SK-N-SH (cell line): Measurements from ENCODE around the gene PHKG2. TPM values are rescaled to one million over a fixed set of nuclear protein-coding genes. Genes with fewer than 3 reads are reported as not detected.

Experiments used
- CTCF ChIA-PET: fragments of 300-600, 350-600 bp; formaldehyde crosslinking; extraction: SDS; loops from one replicate; lab custom pipeline; 2021; lab: Yijun Ruan, JAX
- POLR2A ChIA-PET: fragments of 350-600 bp; sonication (Branson Sonifier 250); formaldehyde crosslinking; extraction: SDS; loops from one replicate; lab custom pipeline; 2020; ENCODE audit warnings: antibody characterized with exemption, inconsistent platforms; lab: Yijun Ruan, JAX
- DNase-seq: peaks from one replicate; pipeline ENCODE4 v3.0.0; 2012
- H2AFZ ChIP-seq: fragments of 200-600 bp; sonication (generic); 2 replicates; pipeline ENCODE4 v1.8.1; 2016; ENCODE audit warnings: antibody characterized with exemption, mild to moderate bottlenecking, low read depth
- H3F3A ChIP-seq: fragments of 200-600 bp; sonication (generic); replicated peaks from 2 replicates; pipeline ENCODE3; 2016; ENCODE audit warnings: antibody characterized with exemption, mild to moderate bottlenecking; ENCODE audit not compliant: insufficient read depth
- H3K27ac ChIP-seq, 2 experiments: fragments of 200-500 bp in 1 of 2; fragments of 200-600 bp in 1 of 2; sonication (Bioruptor generic) in 1 of 2; sonication (generic), shearing (Covaris generic) in 1 of 2; 2 replicates each; pipeline versions ENCODE4 v1.5.1 to v1.6.1; 2014 to 2016; ENCODE audit warnings: low read depth in 2 of 2, inconsistent platforms in 1 of 2, low read length in 1 of 2, mild to moderate bottlenecking in 1 of 2, mixed read lengths in 1 of 2
- H3K27me3 ChIP-seq: fragments of 200-600 bp; sonication (generic), shearing (Covaris generic); 2 replicates; pipeline ENCODE4 v1.6.1; 2016; ENCODE audit warnings: mixed run types; ENCODE audit not compliant: insufficient read depth
- H3K36me3 ChIP-seq, 2 experiments: fragments of 200-500 bp in 1 of 2; fragments of 200-600 bp in 1 of 2; sonication (Bioruptor generic) in 1 of 2; sonication (generic) in 1 of 2; replicated peaks in 1 of 2; 2 replicates each; pipeline versions ENCODE3 to v1.5.1; 2014 to 2016; ENCODE audit warnings: low read length in 1 of 2, mild to moderate bottlenecking in 1 of 2; ENCODE audit not compliant: insufficient read depth in 2 of 2, control insufficient read depth in 1 of 2
- H3K4me1 ChIP-seq, 2 experiments: fragments of 200-500 bp in 1 of 2; fragments of 200-600 bp in 1 of 2; sonication (Bioruptor generic) in 1 of 2; sonication (generic), shearing (Covaris generic) in 1 of 2; 2 replicates each; pipeline versions ENCODE4 v1.5.1 to v1.6.1; 2014 to 2016; ENCODE audit warnings: low read depth in 1 of 2, low read length in 1 of 2, mixed run types in 1 of 2; ENCODE audit not compliant: insufficient read depth in 2 of 2, control insufficient read depth in 1 of 2
- H3K4me2 ChIP-seq: fragments of 200-600 bp; sonication (generic), shearing (Covaris generic); 2 replicates; pipeline ENCODE4 v1.6.1; 2017; ENCODE audit warnings: mixed run types
- H3K4me3 ChIP-seq, 2 experiments: fragments of 200-500 bp in 1 of 2; fragments of 200-600 bp in 1 of 2; sonication (Bioruptor generic) in 1 of 2; sonication (generic), shearing (Covaris generic) in 1 of 2; 2 replicates each; pipeline versions ENCODE4 v1.5.1 to v1.8.1; 2014 to 2016; ENCODE audit warnings: low read depth in 2 of 2, inconsistent platforms in 1 of 2, low read length in 1 of 2, mild to moderate bottlenecking in 1 of 2, mixed read lengths in 1 of 2, moderate library complexity in 1 of 2
- H3K79me2 ChIP-seq: fragments of 200-600 bp; sonication (generic); 2 replicates; pipeline ENCODE4 v1.8.1; 2017; ENCODE audit warnings: mild to moderate bottlenecking; ENCODE audit not compliant: insufficient read depth
- H3K9ac ChIP-seq: fragments of 200-600 bp; sonication (generic); 2 replicates; pipeline ENCODE4 v1.6.1; 2017; ENCODE audit warnings: mixed run types
- H3K9me2 ChIP-seq: fragments of 200-600 bp; sonication (generic); 2 replicates; pipeline ENCODE4 v1.6.1; 2017; ENCODE audit warnings: mixed run types
- H3K9me3 ChIP-seq: fragments of 200-600 bp; sonication (generic); 2 replicates; pipeline ENCODE4 v1.6.1; 2017; ENCODE audit warnings: mixed run types, mild to moderate bottlenecking, moderate library complexity
- H4K20me1 ChIP-seq: fragments of 200-600 bp; sonication (generic); 2 replicates; pipeline ENCODE4 v1.6.1; 2017; ENCODE audit warnings: mild to moderate bottlenecking, mixed run types; ENCODE audit not compliant: insufficient read depth
- CHD2 ChIP-seq: fragments of 150-350 bp; IDR thresholded peaks from 2 replicates; pipeline ENCODE4 v1.6.1; 2018; ENCODE audit warnings: low read length; ENCODE audit not compliant: partially characterized antibody
- EZH2phosphoT487 ChIP-seq: fragments of 200-600 bp; sonication (generic); IDR thresholded peaks from 2 replicates; pipeline ENCODE4 v1.6.1; 2017; ENCODE audit warnings: low read depth, mixed run types, mild to moderate bottlenecking, antibody characterized with exemption, moderate library complexity, borderline replicate concordance
- FOXJ3 ChIP-seq: sonication (generic); formaldehyde crosslinking; IDR thresholded peaks from 2 replicates; pipeline ENCODE4 v1.5.1; 2020; ENCODE audit warnings: mild to moderate bottlenecking, missing genetic modification reagents
- GATA2 ChIP-seq: sonication (generic); formaldehyde crosslinking; IDR thresholded peaks from 2 replicates; pipeline ENCODE4 v1.5.0; 2020; ENCODE audit warnings: mild to moderate bottlenecking, missing genetic modification reagents
- MAX ChIP-seq: IDR thresholded peaks from 2 replicates; pipeline ENCODE4 v1.4.0; 2012; ENCODE audit warnings: low read depth
- MXI1 ChIP-seq: IDR thresholded peaks from 2 replicates; pipeline ENCODE4 v1.6.1; 2012; ENCODE audit warnings: mild to moderate bottlenecking, low read depth, low read length, improper control_type of control experiment
- NFIC ChIP-seq: IDR thresholded peaks from 2 replicates; pipeline ENCODE4 v1.4.0; 2012; ENCODE audit warnings: borderline replicate concordance
- POLR2AphosphoS5 ChIP-seq: IDR thresholded peaks from 2 replicates; pipeline ENCODE4 v1.6.1; 2012; ENCODE audit warnings: low read depth, low read length
- RCOR1 ChIP-seq: fragments of 150-350 bp; IDR thresholded peaks from 2 replicates; pipeline ENCODE4 v1.6.1; 2017; ENCODE audit warnings: antibody characterized with exemption, low read length
- RFX5 ChIP-seq: IDR thresholded peaks from 2 replicates; pipeline ENCODE4 v1.6.1; 2012; ENCODE audit warnings: mild to moderate bottlenecking, improper control_type of control experiment, low read length
- RXRA ChIP-seq: IDR thresholded peaks from 2 replicates; pipeline ENCODE4 v1.4.0; 2012; ENCODE audit warnings: low read depth, mild to moderate bottlenecking, borderline replicate concordance
- SMC3 ChIP-seq: IDR thresholded peaks from 2 replicates; pipeline ENCODE4 v1.6.1; 2012; ENCODE audit warnings: low read depth, low read length, improper control_type of control experiment
- TAF1 ChIP-seq: IDR thresholded peaks from 2 replicates; pipeline ENCODE4 v1.6.1; 2012; ENCODE audit warnings: low read depth, mild to moderate bottlenecking, low read length, moderate library complexity, borderline replicate concordance
- TCF12 ChIP-seq: IDR thresholded peaks from 2 replicates; pipeline ENCODE4 v1.4.0; 2012
- TEAD4 ChIP-seq: IDR thresholded peaks from 2 replicates; pipeline ENCODE4 v1.4.0; 2012; ENCODE audit warnings: mild to moderate bottlenecking, borderline replicate concordance; ENCODE audit not compliant: insufficient read depth
- YY1 ChIP-seq: IDR thresholded peaks from 2 replicates; pipeline ENCODE4 v1.4.0; 2012; ENCODE audit warnings: low read depth, mild to moderate bottlenecking
- WGBS: methylation state at CpG from one replicate; pipeline ENCODE4 v1.1.6; 2017; ENCODE audit warnings: low lambda C conversion rate; 5-methylcytosine and 5-hydroxymethylcytosine counted together
- polyA plus RNA-seq, 3 experiments: library from polyadenylated mRNA; depleted of rRNA; stranded (reverse); fragments of >200 nt; gene quantifications; 2 replicates each; pipeline ENCODE4 v1.2.3, GENCODE V29; 2012
- TF ChIP-seq, protein P1 (sequence below): IDR thresholded peaks from 2 replicates; pipeline ENCODE4 v1.4.0; 2012; ENCODE audit warnings: low read depth, borderline replicate concordance
- TF ChIP-seq, protein P2 (sequence below): IDR thresholded peaks from 2 replicates; pipeline ENCODE4 v1.4.0; 2012; ENCODE audit warnings: low read depth, borderline replicate concordance
- TF ChIP-seq, protein P3 (sequence below): fragments of 150-350 bp; IDR thresholded peaks from 2 replicates; pipeline ENCODE4 v1.6.1; 2017; ENCODE audit warnings: antibody characterized with exemption, low read length, low read depth, borderline replicate concordance
- TF ChIP-seq, protein P4 (sequence below): IDR thresholded peaks from 2 replicates; pipeline ENCODE4 v1.6.1; 2012; ENCODE audit warnings: mild to moderate bottlenecking, low read depth, low read length, moderate library complexity
- TF ChIP-seq, protein P5 (sequence below): fragments of 150-350 bp; IDR thresholded peaks from 2 replicates; pipeline ENCODE4 v1.6.1; 2016; ENCODE audit warnings: mild to moderate bottlenecking, low read depth, low read length

Gene PHKG2
- polyA plus RNA-seq, 1 of the 3 experiments (the other 2 are of a cell fraction), result 45.8 TPM

- TF ChIP-seq RXRA (no peak), GATA2 (CRISPR knock-in tag) (no peak), RFX5 (no peak), CHD2 (no peak)
Observed at GRCh38 chr16:30775131-30775391, 26.8 kb downstream of the PHKG2 start (continued).

GRCh38 chr16:30775392-30776188 is 27.4 kb downstream of the PHKG2 start:
- ChIA-PET POLR2A (interaction anchor here (1.1 to 1.8 kb wide), 7 partner anchors 11 to 147 kb away, joined by 3 to 10 read pairs (median 5); partner anchors contain the start of genes PHKG2 and ZNF629), CTCF (interaction anchor here (0.8 to 1.5 kb wide), 4 partner anchors 11 to 166 kb away, joined by 3 to 4 read pairs (median 3); no protein-coding TSS in a partner anchor)
- H3K79me2 ChIP-seq, result 0 out of 2 replicates have a peak, but pooled peaks cover 14% of the 10 kb centered on the region
- H3K27ac ChIP-seq, result peak overlapping the region; percentile 72 to 89
- H4K20me1 ChIP-seq, result no peaks in the 10 kb centered on the region
- H3K9me3 ChIP-seq, result no peaks in the 10 kb centered on the region
- H3K27me3 ChIP-seq, result no peaks in the 10 kb centered on the region
- H3K9me2 ChIP-seq, result no peaks in the 10 kb centered on the region
- no peak overlapping the region for H2AFZ ChIP-seq
- peak overlapping the region; percentile 89 for H3K9ac ChIP-seq
- peaks cover 32% of the 10 kb centered on the region for H3F3A ChIP-seq
- peaks cover 13 to 36% of the 10 kb centered on the region in 2 experiments for H3K36me3 ChIP-seq
- DNase-seq, result peak; percentile 96
- peak overlapping the region; percentile 99 for H3K4me2 ChIP-seq
- WGBS, result 2% methylated on average over 20 of the region's 81 CpGs
- peak overlapping the region; percentile 67 to 84 for H3K4me3 ChIP-seq
- H3K4me1 ChIP-seq, result peaks cover 12 to 29% of the 10 kb centered on the region in 2 experiments; a peak in 3 of 4 replicates
- TF ChIP-seq, protein P1, sequence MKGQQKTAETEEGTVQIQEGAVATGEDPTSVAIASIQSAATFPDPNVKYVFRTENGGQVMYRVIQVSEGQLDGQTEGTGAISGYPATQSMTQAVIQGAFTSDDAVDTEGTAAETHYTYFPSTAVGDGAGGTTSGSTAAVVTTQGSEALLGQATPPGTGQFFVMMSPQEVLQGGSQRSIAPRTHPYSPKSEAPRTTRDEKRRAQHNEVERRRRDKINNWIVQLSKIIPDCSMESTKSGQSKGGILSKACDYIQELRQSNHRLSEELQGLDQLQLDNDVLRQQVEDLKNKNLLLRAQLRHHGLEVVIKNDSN, result no peak; the same call in 1 of the 2 replicates
- TF ChIP-seq, protein P2, sequence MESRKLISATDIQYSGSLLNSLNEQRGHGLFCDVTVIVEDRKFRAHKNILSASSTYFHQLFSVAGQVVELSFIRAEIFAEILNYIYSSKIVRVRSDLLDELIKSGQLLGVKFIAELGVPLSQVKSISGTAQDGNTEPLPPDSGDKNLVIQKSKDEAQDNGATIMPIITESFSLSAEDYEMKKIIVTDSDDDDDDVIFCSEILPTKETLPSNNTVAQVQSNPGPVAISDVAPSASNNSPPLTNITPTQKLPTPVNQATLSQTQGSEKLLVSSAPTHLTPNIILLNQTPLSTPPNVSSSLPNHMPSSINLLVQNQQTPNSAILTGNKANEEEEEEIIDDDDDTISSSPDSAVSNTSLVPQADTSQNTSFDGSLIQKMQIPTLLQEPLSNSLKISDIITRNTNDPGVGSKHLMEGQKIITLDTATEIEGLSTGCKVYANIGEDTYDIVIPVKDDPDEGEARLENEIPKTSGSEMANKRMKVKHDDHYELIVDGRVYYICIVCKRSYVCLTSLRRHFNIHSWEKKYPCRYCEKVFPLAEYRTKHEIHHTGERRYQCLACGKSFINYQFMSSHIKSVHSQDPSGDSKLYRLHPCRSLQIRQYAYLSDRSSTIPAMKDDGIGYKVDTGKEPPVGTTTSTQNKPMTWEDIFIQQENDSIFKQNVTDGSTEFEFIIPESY, result peak; percentile 49; the same call in 1 of the 2 replicates
- TF ChIP-seq EZH2phosphoT487, result no peak
- TF ChIP-seq SMC3, result no peak
- no peak for TF ChIP-seq TCF12
- TF ChIP-seq RFX5, result no peak
- TF ChIP-seq RCOR1, result no peak
- TF ChIP-seq MAX, result peak; percentile 92
- peak; percentile 33; the same call in 1 of the 2 replicates for TF ChIP-seq TEAD4
- TF ChIP-seq TAF1, result peak; percentile 54; the same call in 1 of the 2 replicates
- no peak for TF ChIP-seq FOXJ3
- TF ChIP-seq YY1, result peak; percentile 77; the same call in 1 of the 2 replicates
- TF ChIP-seq, protein P3, sequence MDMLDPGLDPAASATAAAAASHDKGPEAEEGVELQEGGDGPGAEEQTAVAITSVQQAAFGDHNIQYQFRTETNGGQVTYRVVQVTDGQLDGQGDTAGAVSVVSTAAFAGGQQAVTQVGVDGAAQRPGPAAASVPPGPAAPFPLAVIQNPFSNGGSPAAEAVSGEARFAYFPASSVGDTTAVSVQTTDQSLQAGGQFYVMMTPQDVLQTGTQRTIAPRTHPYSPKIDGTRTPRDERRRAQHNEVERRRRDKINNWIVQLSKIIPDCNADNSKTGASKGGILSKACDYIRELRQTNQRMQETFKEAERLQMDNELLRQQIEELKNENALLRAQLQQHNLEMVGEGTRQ, result no peak
- TF ChIP-seq, protein P4, sequence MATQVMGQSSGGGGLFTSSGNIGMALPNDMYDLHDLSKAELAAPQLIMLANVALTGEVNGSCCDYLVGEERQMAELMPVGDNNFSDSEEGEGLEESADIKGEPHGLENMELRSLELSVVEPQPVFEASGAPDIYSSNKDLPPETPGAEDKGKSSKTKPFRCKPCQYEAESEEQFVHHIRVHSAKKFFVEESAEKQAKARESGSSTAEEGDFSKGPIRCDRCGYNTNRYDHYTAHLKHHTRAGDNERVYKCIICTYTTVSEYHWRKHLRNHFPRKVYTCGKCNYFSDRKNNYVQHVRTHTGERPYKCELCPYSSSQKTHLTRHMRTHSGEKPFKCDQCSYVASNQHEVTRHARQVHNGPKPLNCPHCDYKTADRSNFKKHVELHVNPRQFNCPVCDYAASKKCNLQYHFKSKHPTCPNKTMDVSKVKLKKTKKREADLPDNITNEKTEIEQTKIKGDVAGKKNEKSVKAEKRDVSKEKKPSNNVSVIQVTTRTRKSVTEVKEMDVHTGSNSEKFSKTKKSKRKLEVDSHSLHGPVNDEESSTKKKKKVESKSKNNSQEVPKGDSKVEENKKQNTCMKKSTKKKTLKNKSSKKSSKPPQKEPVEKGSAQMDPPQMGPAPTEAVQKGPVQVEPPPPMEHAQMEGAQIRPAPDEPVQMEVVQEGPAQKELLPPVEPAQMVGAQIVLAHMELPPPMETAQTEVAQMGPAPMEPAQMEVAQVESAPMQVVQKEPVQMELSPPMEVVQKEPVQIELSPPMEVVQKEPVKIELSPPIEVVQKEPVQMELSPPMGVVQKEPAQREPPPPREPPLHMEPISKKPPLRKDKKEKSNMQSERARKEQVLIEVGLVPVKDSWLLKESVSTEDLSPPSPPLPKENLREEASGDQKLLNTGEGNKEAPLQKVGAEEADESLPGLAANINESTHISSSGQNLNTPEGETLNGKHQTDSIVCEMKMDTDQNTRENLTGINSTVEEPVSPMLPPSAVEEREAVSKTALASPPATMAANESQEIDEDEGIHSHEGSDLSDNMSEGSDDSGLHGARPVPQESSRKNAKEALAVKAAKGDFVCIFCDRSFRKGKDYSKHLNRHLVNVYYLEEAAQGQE, result peak; percentile 60; the same call in 1 of the 2 replicates
- peak; percentile 86 for TF ChIP-seq POLR2AphosphoS5
- TF ChIP-seq MXI1, result peak; percentile 97
- TF ChIP-seq, protein P5, sequence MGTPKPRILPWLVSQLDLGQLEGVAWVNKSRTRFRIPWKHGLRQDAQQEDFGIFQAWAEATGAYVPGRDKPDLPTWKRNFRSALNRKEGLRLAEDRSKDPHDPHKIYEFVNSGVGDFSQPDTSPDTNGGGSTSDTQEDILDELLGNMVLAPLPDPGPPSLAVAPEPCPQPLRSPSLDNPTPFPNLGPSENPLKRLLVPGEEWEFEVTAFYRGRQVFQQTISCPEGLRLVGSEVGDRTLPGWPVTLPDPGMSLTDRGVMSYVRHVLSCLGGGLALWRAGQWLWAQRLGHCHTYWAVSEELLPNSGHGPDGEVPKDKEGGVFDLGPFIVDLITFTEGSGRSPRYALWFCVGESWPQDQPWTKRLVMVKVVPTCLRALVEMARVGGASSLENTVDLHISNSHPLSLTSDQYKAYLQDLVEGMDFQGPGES, result no peak
- TF ChIP-seq NFIC, result no peak; the same call in 1 of the 2 replicates
- TF ChIP-seq GATA2 (CRISPR knock-in tag), result no peak
